ENCODE data around the gene ADAMTS12.

DNA sequence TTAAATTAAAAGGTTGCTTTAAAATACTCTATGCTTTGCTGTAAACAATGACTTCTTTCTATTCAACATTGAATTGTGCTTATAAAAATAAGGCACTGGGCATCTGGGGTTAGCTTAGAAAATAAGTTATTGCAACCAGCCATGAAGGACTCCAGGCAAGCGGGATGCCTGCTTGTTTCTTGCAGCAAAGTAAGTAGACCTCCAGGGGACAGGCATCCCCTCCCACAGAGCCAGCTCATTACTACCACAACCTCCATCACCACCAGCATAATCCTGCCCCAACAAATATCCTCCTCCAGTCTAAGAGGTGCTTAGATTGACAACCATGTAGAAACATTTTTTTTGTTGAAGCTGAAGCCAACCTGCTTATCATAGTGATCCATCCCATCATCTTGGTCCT, 260.7 kb downstream of the ADAMTS12 start:
- TF ChIP-seq CTCF (optimal IDR thresholded peaks at IDR 0.05 in 1 of 3, IDR thresholded peaks at IDR 0.05 in 1 of 3, conservative IDR thresholded peaks at IDR 0.05 in 1 of 3; ENCODE audit: extremely low read depth in 1 of 3, insufficient read depth in 2 of 3, low read length in 3 of 3), result no peak
- no peak for TF ChIP-seq EZH2 (IDR thresholded peaks at IDR 0.05; ENCODE audit: low read length)
